ENCODE data around the gene SATB2. TPM values are rescaled to one million over a fixed set of nuclear protein-coding genes. Genes with fewer than 3 reads are reported as not detected.

The SATB2 gene
- total RNA-seq, 1 experiment from 2014 or later: 16.5 TPM

DNA sequence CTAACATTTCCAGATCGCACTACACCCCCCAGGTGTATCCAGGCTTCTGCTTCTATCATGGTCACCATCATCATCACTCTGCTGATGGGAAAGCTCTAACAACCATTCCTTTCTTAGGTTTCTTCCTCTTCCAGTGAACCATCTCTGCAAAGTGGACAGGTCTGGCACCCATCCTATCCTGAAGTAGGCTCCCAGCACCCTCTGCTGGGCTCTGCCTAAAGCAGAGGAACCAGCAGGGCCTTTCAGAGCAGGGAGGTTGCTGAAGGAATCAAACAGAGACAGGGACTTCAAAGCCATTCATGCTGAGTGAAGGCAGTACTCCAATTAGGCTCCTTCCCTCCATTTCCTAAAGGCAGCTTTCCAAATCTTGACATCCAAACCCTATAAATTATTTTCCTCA is 27.2 kb upstream of the SATB2 start:
- no peaks in the 10 kb centered on the region for H3K4me1 Mint-ChIP-seq (ENCODE audit: insufficient read depth, unreplicated experiment)
- DNase-seq (ENCODE audit: unreplicated experiment): peak; percentile 29
- H3K36me3 Mint-ChIP-seq (ENCODE audit: insufficient read depth, unreplicated experiment): peaks cover 4% of the 10 kb centered on the region
- POLR2A ChIA-PET: interaction anchor here (0.6 kb wide), 1 partner anchor 245 kb away, joined by 3 read pairs; no protein-coding TSS in a partner anchor
- no peak overlapping the region for H3K27ac Mint-ChIP-seq (ENCODE audit: low read depth, unreplicated experiment)
- H3K4me3 Mint-ChIP-seq (ENCODE audit: unreplicated experiment): no peak overlapping the region
- BruUV-seq (replicated peaks): no TSS peak
- TF ChIP-seq, protein P1, sequence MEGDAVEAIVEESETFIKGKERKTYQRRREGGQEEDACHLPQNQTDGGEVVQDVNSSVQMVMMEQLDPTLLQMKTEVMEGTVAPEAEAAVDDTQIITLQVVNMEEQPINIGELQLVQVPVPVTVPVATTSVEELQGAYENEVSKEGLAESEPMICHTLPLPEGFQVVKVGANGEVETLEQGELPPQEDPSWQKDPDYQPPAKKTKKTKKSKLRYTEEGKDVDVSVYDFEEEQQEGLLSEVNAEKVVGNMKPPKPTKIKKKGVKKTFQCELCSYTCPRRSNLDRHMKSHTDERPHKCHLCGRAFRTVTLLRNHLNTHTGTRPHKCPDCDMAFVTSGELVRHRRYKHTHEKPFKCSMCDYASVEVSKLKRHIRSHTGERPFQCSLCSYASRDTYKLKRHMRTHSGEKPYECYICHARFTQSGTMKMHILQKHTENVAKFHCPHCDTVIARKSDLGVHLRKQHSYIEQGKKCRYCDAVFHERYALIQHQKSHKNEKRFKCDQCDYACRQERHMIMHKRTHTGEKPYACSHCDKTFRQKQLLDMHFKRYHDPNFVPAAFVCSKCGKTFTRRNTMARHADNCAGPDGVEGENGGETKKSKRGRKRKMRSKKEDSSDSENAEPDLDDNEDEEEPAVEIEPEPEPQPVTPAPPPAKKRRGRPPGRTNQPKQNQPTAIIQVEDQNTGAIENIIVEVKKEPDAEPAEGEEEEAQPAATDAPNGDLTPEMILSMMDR (IDR thresholded peaks at IDR 0.05; ENCODE audit: unreplicated experiment): peak; percentile 24
- H3K27me3 Mint-ChIP-seq (ENCODE audit: insufficient read depth, unreplicated experiment): peaks cover 36% of the 10 kb centered on the region
- CTCF ChIA-PET: interaction anchor here (0.8 to 3.9 kb wide), 15 partner anchors 9 to 1170 kb away, joined by 3 to 20 read pairs (median 3); no protein-coding TSS in a partner anchor
- H3K9me3 Mint-ChIP-seq (ENCODE audit: unreplicated experiment): no peaks in the 10 kb centered on the region
- intact Hi-C loops (cut with micrococcal nuclease): loop anchor here (2.0 to 10.0 kb wide), 2 partner anchors 250 to 464 kb away; no protein-coding TSS in a partner anchor

DNA sequence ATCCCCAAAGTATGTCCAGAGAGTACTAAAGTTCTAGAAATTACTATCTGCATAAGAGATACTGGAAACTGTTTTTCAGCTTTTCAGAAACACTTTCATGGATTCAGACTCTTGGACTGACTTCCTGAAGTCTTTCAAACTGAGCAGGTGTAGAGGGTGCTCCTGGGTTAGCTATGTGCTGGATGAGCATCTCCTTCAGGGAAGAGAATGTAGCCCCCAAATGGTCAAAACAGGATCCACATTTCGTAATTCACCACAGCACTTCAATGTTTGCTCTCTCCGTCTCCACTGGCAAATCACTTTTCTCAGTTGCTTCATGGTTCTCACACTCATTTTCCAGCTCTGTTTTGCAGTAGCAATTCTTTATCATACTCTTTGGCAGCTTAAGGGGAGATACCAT is 23.2 kb upstream of the SATB2 start:
- BruUV-seq (replicated peaks): no TSS peak
- peaks cover 42% of the 10 kb centered on the region for H3K27me3 Mint-ChIP-seq (ENCODE audit: insufficient read depth, unreplicated experiment)
- POLR2A ChIA-PET: no interaction called here
- H3K9me3 Mint-ChIP-seq (ENCODE audit: unreplicated experiment): no peaks in the 10 kb centered on the region
- no peak for DNase-seq (ENCODE audit: unreplicated experiment)
- peaks cover 4% of the 10 kb centered on the region for H3K36me3 Mint-ChIP-seq (ENCODE audit: insufficient read depth, unreplicated experiment)
- no peak overlapping the region for H3K27ac Mint-ChIP-seq (ENCODE audit: low read depth, unreplicated experiment)
- intact Hi-C loops (cut with micrococcal nuclease): loop anchor here (10.0 kb wide), 1 partner anchor 254 kb away; no protein-coding TSS in a partner anchor
- no peak overlapping the region for H3K4me3 Mint-ChIP-seq (ENCODE audit: unreplicated experiment)
- CTCF ChIA-PET: interaction anchor here (0.6 to 3.4 kb wide), 11 partner anchors 8 to 1166 kb away, joined by 3 to 15 read pairs (median 3); no protein-coding TSS in a partner anchor
- no peaks in the 10 kb centered on the region for H3K4me1 Mint-ChIP-seq (ENCODE audit: insufficient read depth, unreplicated experiment)
- TF ChIP-seq, protein P1 (IDR thresholded peaks at IDR 0.05; ENCODE audit: unreplicated experiment): no peak

DNA sequence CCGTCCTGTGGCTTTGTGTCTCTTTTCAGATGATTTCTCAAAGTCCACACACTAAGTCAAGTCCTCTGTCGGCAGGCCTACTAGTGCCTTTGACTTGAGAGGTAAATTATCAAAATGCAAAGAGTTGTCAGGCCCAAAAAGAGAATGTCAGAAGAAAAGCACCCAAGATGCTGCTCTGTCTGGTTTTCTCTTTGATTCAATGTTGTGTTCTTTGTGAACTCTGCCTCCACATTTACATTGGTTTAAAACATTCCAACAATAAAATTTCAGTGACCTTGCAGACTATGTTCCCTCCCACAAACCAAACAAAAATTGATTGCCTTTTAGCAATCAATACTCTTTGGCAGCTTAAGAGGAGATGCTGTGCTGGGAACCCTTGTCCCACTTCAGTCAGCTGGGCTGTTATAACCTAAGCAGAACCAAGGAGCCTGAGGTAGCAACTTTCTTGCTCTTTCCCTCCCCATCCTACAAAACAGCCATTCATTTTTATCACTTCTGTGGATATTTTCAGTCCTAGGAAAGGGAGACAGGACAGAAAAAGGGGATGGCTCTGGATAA is 19.6 kb upstream of the SATB2 start:
- peaks cover 68% of the 10 kb centered on the region for H3K27me3 Mint-ChIP-seq (ENCODE audit: insufficient read depth, unreplicated experiment)
- no peaks in the 10 kb centered on the region for H3K9me3 Mint-ChIP-seq (ENCODE audit: unreplicated experiment)
- H3K27ac Mint-ChIP-seq (ENCODE audit: low read depth, unreplicated experiment): no peak overlapping the region
- CTCF ChIA-PET: interaction anchor here (0.9 to 3.4 kb wide), 5 partner anchors 8 to 263 kb away, joined by 3 to 15 read pairs (median 6); no protein-coding TSS in a partner anchor
- intact Hi-C loops (cut with micrococcal nuclease): no loop called here
- DNase-seq (ENCODE audit: unreplicated experiment): no peak
- no peaks in the 10 kb centered on the region for H3K4me1 Mint-ChIP-seq (ENCODE audit: insufficient read depth, unreplicated experiment)
- TF ChIP-seq, protein P1 (IDR thresholded peaks at IDR 0.05; ENCODE audit: unreplicated experiment): no peak
- no peaks in the 10 kb centered on the region for H3K36me3 Mint-ChIP-seq (ENCODE audit: insufficient read depth, unreplicated experiment)
- no TSS peak for BruUV-seq (replicated peaks)
- POLR2A ChIA-PET: no interaction called here
- H3K4me3 Mint-ChIP-seq (ENCODE audit: unreplicated experiment): no peak overlapping the region

DNA sequence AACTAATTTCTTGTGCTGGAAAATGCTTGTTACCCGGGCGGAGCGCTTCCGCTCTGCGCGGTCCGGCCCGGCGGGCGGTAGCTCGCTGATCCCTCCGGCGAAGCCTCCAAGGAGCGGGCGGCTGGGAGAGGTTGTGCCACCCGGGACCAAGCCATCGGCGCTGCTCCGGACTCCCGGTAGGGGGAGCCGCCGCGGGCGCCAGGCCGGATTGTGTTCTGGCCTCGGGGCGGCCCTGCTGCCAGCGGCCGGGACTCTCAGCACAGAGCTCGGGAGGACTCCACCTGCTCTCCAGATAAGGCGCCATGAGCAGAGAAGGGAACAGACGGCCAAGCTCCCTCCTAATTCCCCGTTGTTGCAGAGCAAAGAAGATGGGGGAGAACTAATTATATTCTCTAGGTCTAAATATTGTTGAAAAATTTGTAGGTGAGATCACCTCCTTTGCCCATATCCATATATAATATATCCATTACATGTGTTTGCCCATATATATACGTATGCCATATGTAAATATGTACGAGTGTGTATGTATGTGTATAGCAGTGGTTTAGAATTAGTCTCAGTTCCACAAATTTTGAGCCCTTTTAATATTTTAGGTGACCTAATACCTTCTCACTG is 13.8 kb upstream of the SATB2 start:
- ChIA-PET POLR2A (no interaction called here), CTCF (interaction anchor here (0.6 to 3.0 kb wide), 11 partner anchors 9 to 769 kb away, joined by 3 to 20 read pairs (median 4); no protein-coding TSS in a partner anchor)
- TF ChIP-seq, protein P1 (IDR thresholded peaks at IDR 0.05; ENCODE audit: unreplicated experiment): peak; percentile 44
- Mint-ChIP-seq H3K4me1 (ENCODE audit: insufficient read depth, unreplicated experiment) (no peaks in the 10 kb centered on the region), H3K36me3 (ENCODE audit: insufficient read depth, unreplicated experiment) (no peaks in the 10 kb centered on the region), H3K27me3 (ENCODE audit: insufficient read depth, unreplicated experiment) (peaks cover 72% of the 10 kb centered on the region), H3K4me3 (ENCODE audit: unreplicated experiment) (no peak overlapping the region), H3K9me3 (ENCODE audit: unreplicated experiment) (no peaks in the 10 kb centered on the region), H3K27ac (ENCODE audit: low read depth, unreplicated experiment) (no peak overlapping the region)
- DNase-seq (ENCODE audit: unreplicated experiment): peak; percentile 43
- no TSS peak for BruUV-seq (replicated peaks)
- intact Hi-C loops (cut with micrococcal nuclease): no loop called here

Measured in MCF 10A (cell line).